C4-2B (cell line): ENCODE results near the gene CYP27A1.
"Not testable (repeated sequence)": the region's sequence is repeated elsewhere in the genome, so short reads cannot be mapped to it uniquely, and the experiment has no call there.

Experiments
- H3K27ac ChIP-seq: fragments of 450-650 bp; 2 replicates; pipeline ENCODE4 v1.5.1; 2017
- CTCF ChIP-seq: fragments of 450-650 bp; conservative IDR thresholded peaks from 2 replicates; pipeline ENCODE4 v1.5.1; 2017; ENCODE audit warnings: mild to moderate bottlenecking
- ZFX ChIP-seq: fragments of 450-650 bp; IDR thresholded peaks from 2 replicates; pipeline ENCODE4 v1.6.1; 2017

Gene CYP27A1

GRCh38 chr2:218754781-218755180 lies 27.2 kb upstream of the CYP27A1 start:
- TF ChIP-seq CTCF, result no peak
- no peak for TF ChIP-seq ZFX
- no peak overlapping the region for H3K27ac ChIP-seq

GRCh38 chr2:218755198-218755566 lies 26.8 kb upstream of the CYP27A1 start:
- TF ChIP-seq CTCF, result no peak
- H3K27ac ChIP-seq, result no peak overlapping the region

- H3K27ac ChIP-seq, result no peak overlapping the region
- TF ChIP-seq ZFX, result no peak
- no peak for TF ChIP-seq CTCF
Measured at GRCh38 chr2:218755567-218756404, 26.2 kb upstream of the CYP27A1 start.

GRCh38 chr2:218756599-218757377 lies 25.2 kb upstream of the CYP27A1 start:
- TF ChIP-seq CTCF, result no peak
- no peak for TF ChIP-seq ZFX
- H3K27ac ChIP-seq, result no peak overlapping the region

GRCh38 chr2:218761795-218762194 lies 20.2 kb upstream of the CYP27A1 start:
- no peak overlapping the region for H3K27ac ChIP-seq

GRCh38 chr2:218772759-218773158 lies 9.2 kb upstream of the CYP27A1 start:
- not testable (repeated sequence) for H3K27ac ChIP-seq

More at GRCh38 chr2:218761795-218762194, 20.2 kb upstream of the CYP27A1 start:
- TF ChIP-seq CTCF (no peak), ZFX (no peak)

- no peak overlapping the region for H3K27ac ChIP-seq
- TF ChIP-seq CTCF (no peak), ZFX (no peak)
Measured at GRCh38 chr2:218773881-218774280, 8.1 kb upstream of the CYP27A1 start.
